ENCODE results near the gene USP50. TPM values are rescaled to one million over a fixed set of nuclear protein-coding genes. Genes with fewer than 3 reads are reported as not detected.
"Not testable (repeated sequence)": the region's sequence is repeated elsewhere in the genome, so short reads cannot be mapped to it uniquely, and the experiment has no call there.

Gene USP50
- total RNA-seq = not detected

- no peaks in the 10 kb centered on the region for H3K9me3 Mint-ChIP-seq
- no peak within 1 kb of the TSS for H3K4me3 Mint-ChIP-seq
- no peak for DNase-seq
Measured at GRCh38 chr15:50546566-50546965, at the start of gene USP50. TSS of gene USP50 (minus strand) at chr15:50546666. CDS start at chr15:50546525, 141 bp downstream.

GRCh38 chr15:50594311-50594710 lies 47.8 kb upstream of the USP50 start:
- DNase-seq (no peak), ATAC-seq (no peak)

More at GRCh38 chr15:50546566-50546965, at the start of gene USP50:
- no peaks in the 10 kb centered on the region for H3K4me1 Mint-ChIP-seq (ENCODE audit: low read depth)
- peaks cover 3% of the 10 kb centered on the region for H3K27me3 Mint-ChIP-seq (ENCODE audit: low read depth)
- no peaks in the 10 kb centered on the region for H3K36me3 Mint-ChIP-seq (ENCODE audit: insufficient read depth)
- no peak for ATAC-seq

GRCh38 chr15:50593761-50594160 lies 47.3 kb upstream of the USP50 start:
- no peak for DNase-seq
- Mint-ChIP-seq H3K27me3 (ENCODE audit: low read depth) (no peaks in the 10 kb centered on the region), H3K4me1 (ENCODE audit: low read depth) (no peaks in the 10 kb centered on the region), H3K9me3 (no peaks in the 10 kb centered on the region), H3K36me3 (ENCODE audit: insufficient read depth) (peaks cover 40% of the 10 kb centered on the region), H3K4me3 (no peak overlapping the region)
- no peak for ATAC-seq

More at GRCh38 chr15:50594311-50594710, 47.8 kb upstream of the USP50 start:
- no peaks in the 10 kb centered on the region for H3K27me3 Mint-ChIP-seq (ENCODE audit: low read depth)
- peaks cover 39% of the 10 kb centered on the region for H3K36me3 Mint-ChIP-seq (ENCODE audit: insufficient read depth)
- no peak overlapping the region for H3K4me3 Mint-ChIP-seq
- H3K9me3 Mint-ChIP-seq = no peaks in the 10 kb centered on the region
- H3K4me1 Mint-ChIP-seq (ENCODE audit: low read depth) = no peaks in the 10 kb centered on the region

GRCh38 chr15:50590288-50590687 lies 43.8 kb upstream of the USP50 start:
- Mint-ChIP-seq H3K36me3 (ENCODE audit: insufficient read depth) (peaks cover 45% of the 10 kb centered on the region), H3K4me1 (ENCODE audit: low read depth) (no peaks in the 10 kb centered on the region), H3K4me3 (no peak overlapping the region), H3K27me3 (ENCODE audit: low read depth) (no peaks in the 10 kb centered on the region), H3K9me3 (no peaks in the 10 kb centered on the region)
- ATAC-seq = no peak
- DNase-seq = no peak

DNA sequence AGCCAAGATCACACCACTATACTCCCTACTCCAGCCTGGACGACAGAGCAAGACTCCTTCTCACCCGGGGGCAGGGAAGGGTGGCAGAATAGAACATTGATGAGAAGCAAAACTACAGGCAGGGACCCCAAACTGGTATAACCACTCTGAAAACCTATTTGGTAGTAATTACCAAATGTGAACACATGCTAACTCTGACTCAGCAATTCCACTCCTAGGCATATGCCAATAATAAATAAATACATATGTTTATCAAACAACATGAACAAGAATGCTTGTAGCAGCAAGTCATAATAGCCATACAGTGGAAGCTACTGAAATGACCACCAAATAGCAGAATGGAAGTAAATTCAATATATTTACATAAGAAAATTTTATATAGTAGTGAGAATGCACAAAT lies 31.0 kb upstream of the USP50 start:
- no peaks in the 10 kb centered on the region for H3K9me3 Mint-ChIP-seq
- H3K4me3 Mint-ChIP-seq = no peak overlapping the region
- DNase-seq = no peak
- no peak for ATAC-seq
- no peaks in the 10 kb centered on the region for H3K27me3 Mint-ChIP-seq (ENCODE audit: low read depth)
- H3K4me1 Mint-ChIP-seq (ENCODE audit: low read depth) = no peaks in the 10 kb centered on the region
- H3K36me3 Mint-ChIP-seq (ENCODE audit: insufficient read depth) = peaks cover 33% of the 10 kb centered on the region

- ATAC-seq (no peak), DNase-seq (no peak)
- Mint-ChIP-seq H3K9me3 (no peaks in the 10 kb centered on the region), H3K36me3 (ENCODE audit: insufficient read depth) (peaks cover 24% of the 10 kb centered on the region), H3K27me3 (ENCODE audit: low read depth) (no peaks in the 10 kb centered on the region), H3K4me3 (no peak overlapping the region), H3K4me1 (ENCODE audit: low read depth) (no peaks in the 10 kb centered on the region)
Measured at GRCh38 chr15:50576166-50576565, 29.7 kb upstream of the USP50 start.

DNA sequence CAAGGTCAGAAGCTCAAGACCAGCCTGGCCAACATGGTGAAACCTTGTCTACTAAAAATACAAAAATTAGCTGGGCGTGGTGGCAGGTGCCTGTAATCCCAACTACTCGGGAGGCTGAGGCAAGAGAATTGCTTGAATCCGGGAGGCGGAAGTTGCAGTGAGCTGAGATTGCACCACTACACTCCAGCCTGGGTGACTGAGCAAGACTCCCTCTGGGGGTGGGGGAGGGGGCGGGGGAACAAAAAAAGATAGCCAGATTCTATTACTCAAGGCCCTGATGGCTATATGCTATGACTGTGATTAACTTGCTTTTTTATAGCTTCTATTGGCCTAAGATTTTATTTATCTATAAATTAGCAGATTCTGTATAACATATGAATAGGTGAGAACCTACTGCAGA lies 27.4 kb upstream of the USP50 start:
- H3K4me3 Mint-ChIP-seq; H3K9me3 Mint-ChIP-seq; ATAC-seq; H3K4me1 Mint-ChIP-seq (ENCODE audit: low read depth); H3K27me3 Mint-ChIP-seq (ENCODE audit: low read depth); DNase-seq: not testable (repeated sequence)
- peaks cover 27% of the 10 kb centered on the region for H3K36me3 Mint-ChIP-seq (ENCODE audit: insufficient read depth)

- no peak for ATAC-seq
- peaks cover 3% of the 10 kb centered on the region for H3K4me1 Mint-ChIP-seq (ENCODE audit: low read depth)
- DNase-seq = no peak
- H3K36me3 Mint-ChIP-seq (ENCODE audit: insufficient read depth) = peaks cover 21% of the 10 kb centered on the region
- H3K27me3 Mint-ChIP-seq (ENCODE audit: low read depth) = no peaks in the 10 kb centered on the region
- H3K9me3 Mint-ChIP-seq = no peaks in the 10 kb centered on the region
- H3K4me3 Mint-ChIP-seq = no peak overlapping the region
Measured at GRCh38 chr15:50563756-50564155, 17.3 kb upstream of the USP50 start.

DNA sequence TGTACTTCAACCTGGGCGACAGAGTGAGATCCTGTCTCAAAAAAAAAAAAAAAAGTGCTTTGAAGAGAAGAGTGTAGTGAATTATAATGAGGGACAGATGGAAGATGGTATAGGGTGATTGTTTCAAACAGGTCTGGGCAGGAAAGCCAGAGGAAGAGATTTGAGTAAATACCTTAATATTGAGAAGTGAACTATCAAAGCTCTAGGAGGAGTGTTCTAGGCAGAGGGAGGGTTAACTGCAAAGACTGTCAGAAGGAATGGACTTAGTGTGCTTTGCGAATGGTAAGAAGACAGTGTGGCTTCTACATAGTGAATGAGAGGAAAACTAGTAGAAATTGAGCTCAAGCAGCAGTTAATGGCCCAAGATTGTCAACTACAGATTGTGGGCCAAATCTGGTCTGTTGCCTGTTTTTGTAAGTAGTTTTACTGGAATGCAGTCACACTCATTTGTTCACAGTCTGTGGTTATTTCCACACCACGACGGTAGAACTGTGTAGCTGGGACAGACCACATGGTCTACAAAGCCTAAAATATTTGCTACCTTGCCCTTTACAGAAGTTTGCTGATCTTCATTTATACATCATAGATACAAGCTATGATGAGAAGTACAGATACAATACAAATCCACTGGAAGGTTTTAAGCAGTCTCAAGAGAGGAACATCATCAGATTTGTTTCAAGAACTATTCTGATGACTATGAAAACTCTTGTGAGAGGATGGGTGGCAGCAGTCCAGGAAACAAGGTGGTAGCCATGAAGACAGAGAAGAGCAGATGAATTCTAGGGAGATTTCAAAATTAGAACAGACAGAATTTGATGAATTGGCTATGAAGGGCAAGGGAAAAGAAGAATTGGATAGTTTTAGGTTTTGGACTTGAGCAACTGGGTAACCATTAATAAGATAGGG lies 16.5 kb upstream of the USP50 start:
- no peaks in the 10 kb centered on the region for H3K9me3 Mint-ChIP-seq
- ATAC-seq (peak in 1 of 2 donors; percentile 34), DNase-seq (no peak)
- no peaks in the 10 kb centered on the region for H3K27me3 Mint-ChIP-seq (ENCODE audit: low read depth)
- peaks cover 19% of the 10 kb centered on the region for H3K36me3 Mint-ChIP-seq (ENCODE audit: insufficient read depth)
- no peak overlapping the region for H3K4me3 Mint-ChIP-seq
- H3K4me1 Mint-ChIP-seq (ENCODE audit: low read depth) = peaks cover 3% of the 10 kb centered on the region

GRCh38 chr15:50558012-50558411 lies 11.5 kb upstream of the USP50 start:
- Mint-ChIP-seq H3K27me3 (ENCODE audit: low read depth) (no peaks in the 10 kb centered on the region), H3K36me3 (ENCODE audit: insufficient read depth) (peaks cover 12% of the 10 kb centered on the region), H3K4me1 (ENCODE audit: low read depth) (peaks cover 9% of the 10 kb centered on the region), H3K4me3 (no peak overlapping the region), H3K9me3 (no peaks in the 10 kb centered on the region)
- no peak for ATAC-seq
- DNase-seq = no peak

GRCh38 chr15:50556642-50557371 lies 10.3 kb upstream of the USP50 start:
- DNase-seq = no peak
- Mint-ChIP-seq H3K36me3 (ENCODE audit: insufficient read depth) (peaks cover 8% of the 10 kb centered on the region), H3K4me1 (ENCODE audit: low read depth) (peaks cover 9% of the 10 kb centered on the region), H3K27me3 (ENCODE audit: low read depth) (no peaks in the 10 kb centered on the region), H3K9me3 (no peaks in the 10 kb centered on the region), H3K4me3 (no peak overlapping the region)
- ATAC-seq = no peak

DNA sequence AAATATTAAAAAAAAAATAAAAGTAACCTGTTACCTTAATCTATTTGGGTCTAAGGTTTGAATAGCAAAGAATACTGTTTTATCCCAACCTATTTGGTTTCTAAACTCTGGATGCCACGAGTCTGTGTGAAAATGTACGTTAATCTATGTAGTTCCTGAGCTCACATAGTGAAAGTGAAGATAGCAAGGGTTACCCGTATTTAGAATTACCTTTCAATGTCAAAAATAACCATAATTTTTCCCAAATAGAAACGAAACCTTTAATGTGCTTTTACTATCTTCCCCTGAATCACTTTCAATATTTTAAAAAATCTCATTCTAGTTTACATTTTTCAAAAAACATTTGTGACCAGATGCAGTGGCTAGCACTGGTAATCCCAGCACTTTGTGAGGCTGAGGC lies 5.8 kb upstream of the USP50 start:
- H3K9me3 Mint-ChIP-seq = no peaks in the 10 kb centered on the region
- H3K27me3 Mint-ChIP-seq (ENCODE audit: low read depth) = no peaks in the 10 kb centered on the region
- ATAC-seq = no peak
- H3K36me3 Mint-ChIP-seq (ENCODE audit: insufficient read depth) = no peaks in the 10 kb centered on the region
- H3K4me3 Mint-ChIP-seq = no peak overlapping the region
- DNase-seq = no peak
- H3K4me1 Mint-ChIP-seq (ENCODE audit: low read depth) = peaks cover 8% of the 10 kb centered on the region

- no peak overlapping the region for H3K4me3 Mint-ChIP-seq
- no peaks in the 10 kb centered on the region for H3K36me3 Mint-ChIP-seq (ENCODE audit: insufficient read depth)
- H3K4me1 Mint-ChIP-seq (ENCODE audit: low read depth) = no peaks in the 10 kb centered on the region
- DNase-seq (no peak), ATAC-seq (no peak)
- H3K9me3 Mint-ChIP-seq = no peaks in the 10 kb centered on the region
- H3K27me3 Mint-ChIP-seq (ENCODE audit: low read depth) = no peaks in the 10 kb centered on the region
Measured at GRCh38 chr15:50549326-50549725, 2.9 kb upstream of the USP50 start.

DNA sequence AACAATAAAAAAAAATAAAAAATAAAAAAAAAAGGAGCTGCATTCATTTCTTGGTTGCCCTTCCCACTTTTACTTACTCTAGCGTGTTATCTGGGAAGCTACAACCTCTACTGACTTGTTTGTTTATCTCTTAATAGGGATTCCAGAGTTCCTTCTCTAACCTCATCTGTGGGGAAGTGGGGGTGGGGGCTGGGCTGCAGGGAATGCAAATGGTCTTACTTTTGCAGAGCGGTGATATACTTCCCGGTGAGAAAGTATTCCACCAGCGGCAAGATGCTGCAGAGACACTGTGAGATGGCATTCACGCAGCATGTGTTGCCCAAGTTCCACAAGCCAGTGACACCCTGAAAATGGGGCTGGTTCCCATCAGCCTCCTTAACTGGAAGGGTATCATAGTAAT lies 2.1 kb downstream of the USP50 start:
- H3K4me1 Mint-ChIP-seq (ENCODE audit: low read depth) = no peaks in the 10 kb centered on the region
- H3K27me3 Mint-ChIP-seq (ENCODE audit: low read depth) = peaks cover 3% of the 10 kb centered on the region
- DNase-seq (no peak), ATAC-seq (no peak)
- H3K9me3 Mint-ChIP-seq = no peaks in the 10 kb centered on the region
- H3K4me3 Mint-ChIP-seq = no peak overlapping the region
- H3K36me3 Mint-ChIP-seq (ENCODE audit: insufficient read depth) = no peaks in the 10 kb centered on the region

GRCh38 chr15:50543556-50543955 lies 2.9 kb downstream of the USP50 start:
- DNase-seq = no peak
- Mint-ChIP-seq H3K4me3 (no peak overlapping the region), H3K9me3 (no peaks in the 10 kb centered on the region), H3K27me3 (ENCODE audit: low read depth) (peaks cover 3% of the 10 kb centered on the region), H3K36me3 (ENCODE audit: insufficient read depth) (no peaks in the 10 kb centered on the region), H3K4me1 (ENCODE audit: low read depth) (no peaks in the 10 kb centered on the region)
- no peak for ATAC-seq
